Panc1 (cell line): Measurements from ENCODE around the gene SEC22C.

Experiments
- POLR2AphosphoS5 ChIP-seq: IDR thresholded peaks from 2 replicates; pipeline ENCODE4 v1.6.1; 2012; ENCODE audit warnings: mild to moderate bottlenecking, low read depth, low read length, moderate library complexity
- TCF7L2 ChIP-seq: IDR thresholded peaks from 2 replicates; pipeline ENCODE4 v1.6.1; 2011; ENCODE audit warnings: mild to moderate bottlenecking, low read depth, low read length, inconsistent platforms
- TF ChIP-seq, protein P1 (sequence below): fragments of 450-650 bp; IDR thresholded peaks from 2 replicates; pipeline ENCODE4 v1.5.1; 2017; ENCODE audit warnings: mild to moderate bottlenecking

DNA sequence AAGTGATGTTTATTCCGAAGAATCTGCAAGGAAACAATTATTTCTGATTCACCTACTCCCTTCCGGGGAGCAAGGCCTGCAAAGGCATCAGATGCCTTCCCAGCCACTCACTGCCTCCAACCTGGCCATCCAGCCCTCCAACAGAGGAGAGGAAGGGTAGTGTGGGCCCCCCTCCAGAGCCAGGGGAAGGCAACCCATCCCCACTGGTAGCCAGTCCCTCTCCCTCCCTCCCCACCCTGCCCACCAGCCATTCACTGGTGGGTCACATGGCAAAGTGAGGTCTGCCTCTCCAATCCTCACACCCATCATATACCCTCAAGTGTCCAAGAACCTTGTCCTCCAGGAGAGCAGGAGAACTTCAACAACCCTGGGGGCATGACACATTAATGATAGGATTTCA is 81.7 kb downstream of the SEC22C start:
- TF ChIP-seq, protein P1, sequence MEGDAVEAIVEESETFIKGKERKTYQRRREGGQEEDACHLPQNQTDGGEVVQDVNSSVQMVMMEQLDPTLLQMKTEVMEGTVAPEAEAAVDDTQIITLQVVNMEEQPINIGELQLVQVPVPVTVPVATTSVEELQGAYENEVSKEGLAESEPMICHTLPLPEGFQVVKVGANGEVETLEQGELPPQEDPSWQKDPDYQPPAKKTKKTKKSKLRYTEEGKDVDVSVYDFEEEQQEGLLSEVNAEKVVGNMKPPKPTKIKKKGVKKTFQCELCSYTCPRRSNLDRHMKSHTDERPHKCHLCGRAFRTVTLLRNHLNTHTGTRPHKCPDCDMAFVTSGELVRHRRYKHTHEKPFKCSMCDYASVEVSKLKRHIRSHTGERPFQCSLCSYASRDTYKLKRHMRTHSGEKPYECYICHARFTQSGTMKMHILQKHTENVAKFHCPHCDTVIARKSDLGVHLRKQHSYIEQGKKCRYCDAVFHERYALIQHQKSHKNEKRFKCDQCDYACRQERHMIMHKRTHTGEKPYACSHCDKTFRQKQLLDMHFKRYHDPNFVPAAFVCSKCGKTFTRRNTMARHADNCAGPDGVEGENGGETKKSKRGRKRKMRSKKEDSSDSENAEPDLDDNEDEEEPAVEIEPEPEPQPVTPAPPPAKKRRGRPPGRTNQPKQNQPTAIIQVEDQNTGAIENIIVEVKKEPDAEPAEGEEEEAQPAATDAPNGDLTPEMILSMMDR, result no peak
- TF ChIP-seq POLR2AphosphoS5 (no peak), TCF7L2 (no peak)
